ENCODE results near the gene POLK.

The POLK gene

GRCh38 chr5:75468593-75468992, 43.1 kb upstream of the POLK start:
- Histone ChIP-seq H3K79me2 (ENCODE audit: insufficient read depth, low read depth) (no peaks in the 10 kb centered on the region; the same call in 1 of the 2 replicates), H3K27me3 (ENCODE audit: insufficient read depth, low read depth) (no peaks in the 10 kb centered on the region), H3K9ac (no peak overlapping the region), H3K4me1 (ENCODE audit: low read depth, poor library complexity, severe bottlenecking) (peaks cover 15% of the 10 kb centered on the region), H3K36me3 (ENCODE audit: insufficient read depth) (no peaks in the 10 kb centered on the region), H3K4me2 (no peak overlapping the region), H4K20me1 (ENCODE audit: insufficient read depth) (no peaks in the 10 kb centered on the region), H3K27ac (no peak overlapping the region), H3K4me3 (IDR thresholded peaks at IDR 0.05; ENCODE audit: insufficient read depth, low read depth, low read length) (no peak overlapping the region), H2AFZ (ENCODE audit: low read depth) (no peak overlapping the region)
- TF ChIP-seq CTCF (conservative IDR thresholded peaks at IDR 0.05; ENCODE audit: low read depth, low read length), result no peak

GRCh38 chr5:75469017-75469416, 42.7 kb upstream of the POLK start:
- no peak overlapping the region for H2AFZ ChIP-seq (ENCODE audit: low read depth)
- no peaks in the 10 kb centered on the region for H4K20me1 ChIP-seq (ENCODE audit: insufficient read depth)
- H3K9ac ChIP-seq, result no peak overlapping the region
- TF ChIP-seq CTCF (conservative IDR thresholded peaks at IDR 0.05; ENCODE audit: low read depth, low read length), result no peak
- H3K4me1 ChIP-seq (ENCODE audit: low read depth, poor library complexity, severe bottlenecking), result peaks cover 10% of the 10 kb centered on the region
- H3K4me3 ChIP-seq (IDR thresholded peaks at IDR 0.05; ENCODE audit: insufficient read depth, low read depth, low read length), result no peak overlapping the region
- no peaks in the 10 kb centered on the region for H3K36me3 ChIP-seq (ENCODE audit: insufficient read depth)
- H3K27ac ChIP-seq, result no peak overlapping the region
- H3K27me3 ChIP-seq (ENCODE audit: insufficient read depth, low read depth), result no peaks in the 10 kb centered on the region
- no peak overlapping the region for H3K4me2 ChIP-seq
- H3K79me2 ChIP-seq (ENCODE audit: insufficient read depth, low read depth), result no peaks in the 10 kb centered on the region; the same call in 1 of the 2 replicates

DNA sequence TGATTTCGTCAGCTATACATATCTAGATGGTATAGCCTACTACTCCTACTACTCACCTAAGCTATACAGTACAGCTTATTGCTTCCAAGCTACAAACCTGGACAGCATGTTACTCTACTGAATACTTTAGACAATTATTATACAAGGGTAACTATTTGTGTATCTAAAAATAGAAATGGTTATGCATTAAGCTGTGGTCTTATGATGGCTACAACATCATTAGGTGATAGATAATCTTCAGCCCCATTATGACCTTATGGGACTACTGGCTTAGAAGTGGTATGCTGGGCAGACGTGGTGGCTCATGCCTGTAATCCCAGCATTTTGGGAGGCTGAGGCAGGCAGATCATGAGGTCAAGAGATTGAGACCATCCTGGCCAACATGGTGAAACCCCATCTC, 40.5 kb upstream of the POLK start:
- no peaks in the 10 kb centered on the region for H3K27me3 ChIP-seq (ENCODE audit: insufficient read depth, low read depth)
- no peak for TF ChIP-seq CTCF (conservative IDR thresholded peaks at IDR 0.05; ENCODE audit: low read depth, low read length)
- no peaks in the 10 kb centered on the region; the same call in 1 of the 2 replicates for H3K79me2 ChIP-seq (ENCODE audit: insufficient read depth, low read depth)
- no peaks in the 10 kb centered on the region for H3K36me3 ChIP-seq (ENCODE audit: insufficient read depth)
- no peak overlapping the region for H2AFZ ChIP-seq (ENCODE audit: low read depth)
- no peak overlapping the region for H3K4me2 ChIP-seq
- no peak overlapping the region for H3K27ac ChIP-seq
- H3K4me3 ChIP-seq (IDR thresholded peaks at IDR 0.05; ENCODE audit: insufficient read depth, low read depth, low read length), result no peak overlapping the region
- no peak overlapping the region for H3K9ac ChIP-seq
- no peaks in the 10 kb centered on the region for H3K4me1 ChIP-seq (ENCODE audit: low read depth, poor library complexity, severe bottlenecking)
- H4K20me1 ChIP-seq (ENCODE audit: insufficient read depth), result no peaks in the 10 kb centered on the region

GRCh38 chr5:75472973-75473372, 38.7 kb upstream of the POLK start:
- Histone ChIP-seq H3K4me2 (no peak overlapping the region), H4K20me1 (ENCODE audit: insufficient read depth) (no peaks in the 10 kb centered on the region), H3K4me3 (IDR thresholded peaks at IDR 0.05; ENCODE audit: insufficient read depth, low read depth, low read length) (no peak overlapping the region), H2AFZ (ENCODE audit: low read depth) (no peak overlapping the region), H3K27ac (no peak overlapping the region), H3K27me3 (ENCODE audit: insufficient read depth, low read depth) (no peaks in the 10 kb centered on the region), H3K4me1 (ENCODE audit: low read depth, poor library complexity, severe bottlenecking) (no peaks in the 10 kb centered on the region), H3K36me3 (ENCODE audit: insufficient read depth) (no peaks in the 10 kb centered on the region), H3K9ac (no peak overlapping the region), H3K79me2 (ENCODE audit: insufficient read depth, low read depth) (no peaks in the 10 kb centered on the region; the same call in 1 of the 2 replicates)
- no peak for TF ChIP-seq CTCF (conservative IDR thresholded peaks at IDR 0.05; ENCODE audit: low read depth, low read length)

All from KMS-11 (cell line).